Cardiac muscle cell (in vitro differentiated cells and primary cell): ENCODE measurements around the gene OR4K1. TPM values are rescaled to one million over a fixed set of nuclear protein-coding genes. Genes with fewer than 3 reads are reported as not detected.

ENCODE experiments used
- DNase-seq, 2 donors: peaks; one replicate each; pipeline versions ENCODE4 v3.0.0 to v3.0.0-alpha.2; 2010 to 2017; ENCODE audit warnings: low read depth in 1 of 2, low spot score in 1 of 2
- H3K27ac ChIP-seq: fragments of 200-600 bp; sonication (generic); 2 replicates; pipeline ENCODE4 v1.5.1; 2016
- H3K27me3 ChIP-seq: fragments of 200-600 bp; sonication (generic); 2 replicates; pipeline ENCODE4 v1.6.0; 2016; ENCODE audit warnings: control low read depth
- H3K36me3 ChIP-seq: fragments of 200-600 bp; sonication (generic); 2 replicates; pipeline ENCODE4 v1.5.1; 2016; ENCODE audit warnings: control low read depth
- H3K4me1 ChIP-seq: fragments of 200-600 bp; sonication (generic); 2 replicates; pipeline ENCODE4 v1.8.1; 2017; ENCODE audit warnings: low read depth, mild to moderate bottlenecking, mixed run types
- H3K4me3 ChIP-seq: fragments of 200-600 bp; sonication (generic); 2 replicates; pipeline ENCODE4 v1.5.1; 2016; ENCODE audit warnings: mild to moderate bottlenecking
- H3K9me3 ChIP-seq: fragments of 200-600 bp; sonication (generic); 2 replicates; pipeline ENCODE4 v1.5.1; 2017; ENCODE audit warnings: low read depth, mild to moderate bottlenecking, control low read depth
- CTCF ChIP-seq: IDR thresholded peaks from 2 replicates; pipeline ENCODE4 v1.5.1; 2012; ENCODE audit warnings: low read depth, mild to moderate bottlenecking, low read length
- polyA plus RNA-seq: library from polyadenylated mRNA; unstranded; fragments of >200 nt; fragmentation: Nextera tagmentation; extraction: Ambion mirVana; gene quantifications from 2 replicates; pipeline ENCODE4 v1.2.1, GENCODE V29; 2016
- total RNA-seq: library from RNA; depleted of rRNA; stranded (reverse); fragments of >200 nt; gene quantifications from 2 replicates; pipeline ENCODE4 v1.2.3, GENCODE V29; 2016

The OR4K1 gene
- total and polyA plus RNA-seq, 2 experiments from 2014 or later, result not detected

GRCh38 chr14:19917243-19917642 is 13.5 kb upstream of the OR4K1 start:
- Histone ChIP-seq H3K9me3 (peaks cover 2% of the 10 kb centered on the region), H3K4me3 (no peak overlapping the region), H3K27me3 (no peaks in the 10 kb centered on the region), H3K27ac (no peak overlapping the region), H3K4me1 (no peaks in the 10 kb centered on the region), H3K36me3 (no peaks in the 10 kb centered on the region)
- TF ChIP-seq CTCF, result no peak
- DNase-seq, result no peak

GRCh38 chr14:19917955-19918518 is 12.7 kb upstream of the OR4K1 start:
- H3K4me1 ChIP-seq, result no peaks in the 10 kb centered on the region
- no peaks in the 10 kb centered on the region for H3K27me3 ChIP-seq
- no peak overlapping the region for H3K4me3 ChIP-seq
- TF ChIP-seq CTCF, result no peak
- peaks cover 2% of the 10 kb centered on the region for H3K9me3 ChIP-seq
- H3K27ac ChIP-seq, result no peak overlapping the region
- no peak for DNase-seq
- H3K36me3 ChIP-seq, result no peaks in the 10 kb centered on the region

- peaks cover 2% of the 10 kb centered on the region for H3K9me3 ChIP-seq
- no peak overlapping the region for H3K4me3 ChIP-seq
- no peaks in the 10 kb centered on the region for H3K4me1 ChIP-seq
- no peaks in the 10 kb centered on the region for H3K36me3 ChIP-seq
- no peaks in the 10 kb centered on the region for H3K27me3 ChIP-seq
- DNase-seq, result no peak
- H3K27ac ChIP-seq, result no peak overlapping the region
- no peak for TF ChIP-seq CTCF
Measured at GRCh38 chr14:19918553-19919264, 12.0 kb upstream of the OR4K1 start.

- Histone ChIP-seq H3K27me3 (no peaks in the 10 kb centered on the region), H3K4me1 (no peaks in the 10 kb centered on the region), H3K9me3 (peaks cover 2% of the 10 kb centered on the region), H3K4me3 (no peak within 1 kb of the TSS), H3K36me3 (no peaks in the 10 kb centered on the region), H3K27ac (no peak within 1 kb of the TSS)
- no peak for TF ChIP-seq CTCF
- DNase-seq, result no peak
Measured at GRCh38 chr14:19920021-19920657, 10.6 kb upstream of the OR4K1 start, which contains the start of gene OR4K5. TSS of gene OR4K5 (plus strand) at chr14:19920607. CDS start at chr14:19920607, 0 bp downstream.

GRCh38 chr14:19941668-19942067 is 11.0 kb downstream of the OR4K1 start:
- Histone ChIP-seq H3K36me3 (no peaks in the 10 kb centered on the region), H3K4me3 (no peak overlapping the region), H3K4me1 (no peaks in the 10 kb centered on the region), H3K9me3 (peaks cover 6% of the 10 kb centered on the region), H3K27ac (no peak overlapping the region), H3K27me3 (no peaks in the 10 kb centered on the region)
- TF ChIP-seq CTCF, result no peak
- no peak for DNase-seq
